Fibroblast of lung (primary cell): Measurements from ENCODE around the gene CEMIP. TPM values are rescaled to one million over a fixed set of nuclear protein-coding genes. Genes with fewer than 3 reads are reported as not detected.

Source experiments
- DNase-seq, 2 donors: peaks; one replicate each; pipeline versions ENCODE4 v3.0.0 to v3.0.0-alpha.2; 2010; ENCODE audit warnings: low read depth in 2 of 2
- H2AFZ ChIP-seq: 2 replicates; pipeline ENCODE4 v1.5.1; 2012; ENCODE audit warnings: low read length, control low read depth, inconsistent platforms
- H3K27ac ChIP-seq: 2 replicates; pipeline ENCODE4 v1.5.1; 2011; ENCODE audit warnings: low read length, control low read depth; ENCODE audit not compliant: insufficient read depth
- H3K27me3 ChIP-seq: 2 replicates; pipeline ENCODE4 v1.5.1; 2011; ENCODE audit warnings: mild to moderate bottlenecking, low read length; ENCODE audit not compliant: control insufficient read depth, insufficient read depth
- H3K36me3 ChIP-seq: 2 replicates; pipeline ENCODE4 v1.5.1; 2011; ENCODE audit warnings: low read length; ENCODE audit not compliant: control insufficient read depth, insufficient read depth
- H3K4me1 ChIP-seq: 2 replicates; pipeline ENCODE4 v1.5.1; 2011; ENCODE audit warnings: low read length; ENCODE audit not compliant: control insufficient read depth, insufficient read depth; ENCODE audit errors: extremely low read depth
- H3K4me2 ChIP-seq: 2 replicates; pipeline ENCODE4 v1.5.1; 2011; ENCODE audit warnings: low read length, control low read depth; ENCODE audit not compliant: insufficient read depth; ENCODE audit errors: extremely low read depth
- H3K4me3 ChIP-seq, 4 experiments: fragments of 200-600 bp in 1 of 4; sonication (generic) in 1 of 4; replicated peaks in 1 of 4; 2 replicates each; pipeline ENCODE4 v1.5.1; 2011 to 2016; ENCODE audit warnings: low read length in 4 of 4, low read depth in 3 of 4, mild to moderate bottlenecking in 3 of 4, control low read depth in 2 of 4, inconsistent platforms in 1 of 4, mixed read lengths in 1 of 4; ENCODE audit not compliant: insufficient read depth in 1 of 4; ENCODE audit errors: control extremely low read depth in 1 of 4
- H3K79me2 ChIP-seq: 2 replicates; pipeline ENCODE4 v1.5.1; 2012; ENCODE audit warnings: mild to moderate bottlenecking, low read length, inconsistent platforms; ENCODE audit not compliant: control insufficient read depth, insufficient read depth
- H3K9ac ChIP-seq: 2 replicates; pipeline ENCODE4 v1.5.1; 2011; ENCODE audit warnings: mild to moderate bottlenecking, low read length, control low read depth; ENCODE audit not compliant: insufficient read depth
- H3K9me3 ChIP-seq: 2 replicates; pipeline ENCODE4 v1.5.1; 2012; ENCODE audit warnings: low read depth, low read length; ENCODE audit not compliant: control insufficient read depth, insufficient read depth
- H4K20me1 ChIP-seq: 2 replicates; pipeline ENCODE4 v1.5.1; 2011; ENCODE audit warnings: low read length; ENCODE audit not compliant: control insufficient read depth, insufficient read depth; ENCODE audit errors: extremely low read depth
- CTCF ChIP-seq, 2 donors: IDR thresholded peaks in 1 of 2; conservative IDR thresholded peaks in 1 of 2; 1 replicate in 1 of 2; 2 replicates in 1 of 2; pipeline ENCODE4 v1.5.1; 2011 to 2012; ENCODE audit warnings: low read length in 2 of 2, control low read depth in 1 of 2, inconsistent platforms in 1 of 2, low read depth in 1 of 2, mild to moderate bottlenecking in 1 of 2
- EZH2 ChIP-seq: IDR thresholded peaks from 2 replicates; pipeline ENCODE4 v1.5.1; 2012; ENCODE audit warnings: low read length, control low read depth, mild to moderate bottlenecking; ENCODE audit errors: missing control alignments
- polyA plus RNA-seq, 2 donors: library from polyadenylated mRNA; depleted of rRNA in 1 of 2; stranded (reverse) in 1 of 2; unstranded in 1 of 2; fragments of >200 nt; gene quantifications; 2 replicates each; pipeline ENCODE4 v1.2.1, GENCODE V29; 2011 to 2012; ENCODE audit warnings: missing spikeins in 1 of 2
- total RNA-seq: library from RNA; depleted of rRNA; stranded (reverse); fragments of >200 nt; gene quantifications from 2 replicates; pipeline ENCODE4 v1.2.1, GENCODE V29; 2014

Gene CEMIP
- total and polyA plus RNA-seq, 2 donors (not counting 1 experiment from before 2014, with no cell fraction given): 946 to 1,190 TPM

GRCh38 chr15:80790236-80790635 is 11.1 kb downstream of the CEMIP start:
- DNase-seq: no peak
- Histone ChIP-seq H3K36me3 (peaks cover 12% of the 10 kb centered on the region), H3K27ac (no peak overlapping the region), H3K4me3 (no peak overlapping the region), H3K9me3 (no peaks in the 10 kb centered on the region), H3K9ac (no peak overlapping the region), H2AFZ (no peak overlapping the region), H3K4me2 (no peak overlapping the region), H3K4me1 (no peaks in the 10 kb centered on the region), H4K20me1 (no peaks in the 10 kb centered on the region), H3K79me2 (no peaks in the 10 kb centered on the region), H3K27me3 (no peaks in the 10 kb centered on the region)
- TF ChIP-seq EZH2 (no peak), CTCF (conservative IDR thresholded peaks at IDR 0.05 in 1 of 2, IDR thresholded peaks at IDR 0.05 in 1 of 2; ENCODE audit: low read depth in 1 of 2, low read length in 2 of 2) (no peak)

- Histone ChIP-seq H2AFZ (no peak overlapping the region), H4K20me1 (no peaks in the 10 kb centered on the region), H3K27ac (no peak overlapping the region), H3K4me1 (no peaks in the 10 kb centered on the region), H3K4me3 (no peak overlapping the region), H3K4me2 (no peak overlapping the region), H3K79me2 (no peaks in the 10 kb centered on the region), H3K36me3 (peaks cover 12% of the 10 kb centered on the region), H3K9ac (no peak overlapping the region), H3K27me3 (no peaks in the 10 kb centered on the region), H3K9me3 (no peaks in the 10 kb centered on the region)
- no peak for DNase-seq
- TF ChIP-seq CTCF (conservative IDR thresholded peaks at IDR 0.05 in 1 of 2, IDR thresholded peaks at IDR 0.05 in 1 of 2; ENCODE audit: low read depth in 1 of 2, low read length in 2 of 2) (no peak), EZH2 (no peak)
Observed at GRCh38 chr15:80791004-80791403, 11.8 kb downstream of the CEMIP start.

- no peak overlapping the region for H3K9ac ChIP-seq
- no peak overlapping the region for H3K4me3 ChIP-seq
- H3K79me2 ChIP-seq: no peaks in the 10 kb centered on the region
- peaks cover 12% of the 10 kb centered on the region for H3K36me3 ChIP-seq
- H3K4me1 ChIP-seq: no peaks in the 10 kb centered on the region
- H3K27ac ChIP-seq: no peak overlapping the region
- no peaks in the 10 kb centered on the region for H3K27me3 ChIP-seq
- H3K9me3 ChIP-seq: no peaks in the 10 kb centered on the region
- TF ChIP-seq EZH2: no peak
- no peak overlapping the region for H2AFZ ChIP-seq
- peaks cover 4% of the 10 kb centered on the region for H4K20me1 ChIP-seq
- no peak for DNase-seq
- no peak overlapping the region for H3K4me2 ChIP-seq
Observed at GRCh38 chr15:80796407-80796806, 17.2 kb downstream of the CEMIP start.
